ENCODE measurements around the gene OR9G1.

The OR9G1 gene

DNA sequence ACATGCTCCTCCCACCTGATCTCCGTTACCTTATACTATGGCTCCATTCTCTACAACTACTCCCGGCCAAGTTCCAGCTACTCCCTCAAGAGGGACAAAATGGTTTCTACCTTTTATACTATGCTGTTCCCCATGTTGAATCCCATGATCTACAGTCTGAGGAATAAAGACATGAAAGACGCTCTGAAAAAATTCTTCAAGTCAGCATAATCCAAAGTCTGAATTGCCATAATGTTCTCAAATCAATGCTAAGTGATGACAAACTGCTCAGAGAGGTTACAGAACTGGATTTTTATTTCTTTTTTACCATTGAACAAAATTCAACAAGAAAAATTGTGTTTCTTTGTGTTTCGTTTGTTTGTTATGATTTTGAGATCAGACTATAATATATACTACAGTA, 42.0 kb downstream of the OR9G1 start:
- Mint-ChIP-seq H3K4me3 (no peak overlapping the region), H3K9me3 (peaks cover 13% of the 10 kb centered on the region), H3K27me3 (no peaks in the 10 kb centered on the region), H3K27ac (no peak overlapping the region), H3K4me1 (no peaks in the 10 kb centered on the region), H3K36me3 (no peaks in the 10 kb centered on the region)
- DNase-seq = no peak
- CTCF ChIA-PET = no interaction called here

DNA sequence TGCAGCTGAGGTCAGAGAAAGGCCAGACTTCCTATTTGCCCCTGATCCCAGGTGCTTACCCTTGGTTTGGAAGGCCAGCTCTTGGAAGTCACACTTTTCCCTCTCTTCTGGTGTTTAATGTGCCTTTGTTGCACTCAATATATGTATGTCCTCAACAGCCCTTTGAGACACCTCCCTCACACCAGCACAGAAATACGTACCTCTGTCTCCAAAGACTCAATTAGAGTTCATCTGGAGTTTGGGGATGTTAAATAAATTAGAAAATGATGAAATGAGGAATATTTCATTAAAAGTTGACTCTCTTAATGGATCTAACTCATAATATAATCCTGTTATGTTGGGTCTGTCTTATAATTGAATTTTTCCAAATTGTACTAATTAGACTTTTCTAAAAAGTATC, 49.7 kb downstream of the OR9G1 start, which contains the start of gene OR9G4:
TSS of gene OR9G4 (minus strand) at position 101 of the 400 bp plus-strand sequence. CDS start 4,931 bp downstream, outside the sequence.
- no peaks in the 10 kb centered on the region for H3K4me1 Mint-ChIP-seq
- H3K4me3 Mint-ChIP-seq = no peak within 1 kb of the TSS
- peaks cover 6% of the 10 kb centered on the region for H3K9me3 Mint-ChIP-seq
- no peaks in the 10 kb centered on the region for H3K27me3 Mint-ChIP-seq
- H3K27ac Mint-ChIP-seq = no peak within 1 kb of the TSS
- H3K36me3 Mint-ChIP-seq = no peaks in the 10 kb centered on the region
- CTCF ChIA-PET = no interaction called here
- DNase-seq = no peak

DNA sequence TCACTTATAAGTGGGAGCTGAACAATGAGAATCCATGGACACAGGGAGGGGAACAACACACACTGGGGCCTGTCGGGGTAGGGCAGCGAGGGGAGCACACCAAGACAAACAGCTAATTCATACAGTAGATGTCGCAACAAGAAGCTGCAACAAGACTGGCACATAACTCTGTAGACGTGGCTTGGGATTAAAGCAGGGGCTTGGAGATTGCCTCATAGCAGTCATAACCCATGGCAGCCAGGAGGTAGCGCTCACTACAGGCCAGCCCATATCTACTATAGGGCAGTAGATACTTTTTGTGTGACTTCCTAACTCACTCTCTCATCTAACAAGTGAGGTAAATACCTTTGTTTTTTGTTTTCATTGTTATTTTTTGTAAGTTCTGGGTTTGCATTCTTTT, 51.3 kb downstream of the OR9G1 start:
- H3K4me1 Mint-ChIP-seq = no peaks in the 10 kb centered on the region
- H3K36me3 Mint-ChIP-seq = no peaks in the 10 kb centered on the region

DNA sequence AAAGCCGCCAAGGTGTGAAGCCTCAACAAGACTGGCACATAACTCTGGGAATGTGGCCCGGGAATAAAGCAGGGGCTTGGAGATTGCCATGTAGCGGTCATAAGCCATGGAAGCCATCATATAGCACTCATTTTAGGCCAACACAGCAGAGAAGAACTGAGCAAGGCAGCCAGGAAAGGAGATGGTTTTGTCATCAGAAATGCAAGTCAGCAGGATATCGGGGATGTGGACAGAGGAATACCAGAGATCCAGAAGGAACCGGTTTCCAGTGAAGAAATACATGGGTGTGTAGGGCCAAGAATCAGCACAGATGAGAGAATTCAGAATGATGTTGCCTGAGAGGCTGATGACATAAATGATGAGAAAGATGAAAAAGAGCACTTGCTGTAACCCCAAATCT, 52.6 kb downstream of the OR9G1 start:
- CTCF ChIA-PET = no interaction called here

More for the DNA sequence above, 51.3 kb downstream of the OR9G1 start:
- Mint-ChIP-seq H3K4me3 (no peak overlapping the region), H3K27me3 (no peaks in the 10 kb centered on the region), H3K27ac (no peak overlapping the region), H3K9me3 (peaks cover 6% of the 10 kb centered on the region)
- CTCF ChIA-PET = no interaction called here
- no peak for DNase-seq

More for the DNA sequence above, 52.6 kb downstream of the OR9G1 start:
- peaks cover 5% of the 10 kb centered on the region for H3K9me3 Mint-ChIP-seq
- H3K4me3 Mint-ChIP-seq = no peak overlapping the region
- H3K4me1 Mint-ChIP-seq = no peaks in the 10 kb centered on the region
- H3K36me3 Mint-ChIP-seq = no peaks in the 10 kb centered on the region
- no peak overlapping the region for H3K27ac Mint-ChIP-seq
- no peak for DNase-seq
- H3K27me3 Mint-ChIP-seq = no peaks in the 10 kb centered on the region
